SK-N-SH (cell line): ENCODE data around the gene PGP. TPM values are rescaled to one million over a fixed set of nuclear protein-coding genes. Genes with fewer than 3 reads are reported as not detected.
A peak's percentile ranks its signal among the peaks of the same experiment; 100 is the strongest.

Source experiments
- CTCF ChIA-PET: fragments of 300-600, 350-600 bp; formaldehyde crosslinking; extraction: SDS; loops from one replicate; lab custom pipeline; 2021; lab: Yijun Ruan, JAX
- POLR2A ChIA-PET: fragments of 350-600 bp; sonication (Branson Sonifier 250); formaldehyde crosslinking; extraction: SDS; loops from one replicate; lab custom pipeline; 2020; ENCODE audit warnings: antibody characterized with exemption, inconsistent platforms; lab: Yijun Ruan, JAX
- DNase-seq: peaks from one replicate; pipeline ENCODE4 v3.0.0; 2012
- H2AFZ ChIP-seq: fragments of 200-600 bp; sonication (generic); 2 replicates; pipeline ENCODE4 v1.8.1; 2016; ENCODE audit warnings: antibody characterized with exemption, mild to moderate bottlenecking, low read depth
- H3F3A ChIP-seq: fragments of 200-600 bp; sonication (generic); replicated peaks from 2 replicates; pipeline ENCODE3; 2016; ENCODE audit warnings: antibody characterized with exemption, mild to moderate bottlenecking; ENCODE audit not compliant: insufficient read depth
- H3K27ac ChIP-seq, 2 experiments: fragments of 200-500 bp in 1 of 2; fragments of 200-600 bp in 1 of 2; sonication (Bioruptor generic) in 1 of 2; sonication (generic), shearing (Covaris generic) in 1 of 2; 2 replicates each; pipeline versions ENCODE4 v1.5.1 to v1.6.1; 2014 to 2016; ENCODE audit warnings: low read depth in 2 of 2, inconsistent platforms in 1 of 2, low read length in 1 of 2, mild to moderate bottlenecking in 1 of 2, mixed read lengths in 1 of 2
- H3K27me3 ChIP-seq: fragments of 200-600 bp; sonication (generic), shearing (Covaris generic); 2 replicates; pipeline ENCODE4 v1.6.1; 2016; ENCODE audit warnings: mixed run types; ENCODE audit not compliant: insufficient read depth
- H3K36me3 ChIP-seq, 2 experiments: fragments of 200-500 bp in 1 of 2; fragments of 200-600 bp in 1 of 2; sonication (Bioruptor generic) in 1 of 2; sonication (generic) in 1 of 2; replicated peaks in 1 of 2; 2 replicates each; pipeline versions ENCODE3 to v1.5.1; 2014 to 2016; ENCODE audit warnings: low read length in 1 of 2, mild to moderate bottlenecking in 1 of 2; ENCODE audit not compliant: insufficient read depth in 2 of 2, control insufficient read depth in 1 of 2
- H3K4me1 ChIP-seq, 2 experiments: fragments of 200-500 bp in 1 of 2; fragments of 200-600 bp in 1 of 2; sonication (Bioruptor generic) in 1 of 2; sonication (generic), shearing (Covaris generic) in 1 of 2; 2 replicates each; pipeline versions ENCODE4 v1.5.1 to v1.6.1; 2014 to 2016; ENCODE audit warnings: low read depth in 1 of 2, low read length in 1 of 2, mixed run types in 1 of 2; ENCODE audit not compliant: insufficient read depth in 2 of 2, control insufficient read depth in 1 of 2
- H3K4me2 ChIP-seq: fragments of 200-600 bp; sonication (generic), shearing (Covaris generic); 2 replicates; pipeline ENCODE4 v1.6.1; 2017; ENCODE audit warnings: mixed run types
- H3K4me3 ChIP-seq, 2 experiments: fragments of 200-500 bp in 1 of 2; fragments of 200-600 bp in 1 of 2; sonication (Bioruptor generic) in 1 of 2; sonication (generic), shearing (Covaris generic) in 1 of 2; 2 replicates each; pipeline versions ENCODE4 v1.5.1 to v1.8.1; 2014 to 2016; ENCODE audit warnings: low read depth in 2 of 2, inconsistent platforms in 1 of 2, low read length in 1 of 2, mild to moderate bottlenecking in 1 of 2, mixed read lengths in 1 of 2, moderate library complexity in 1 of 2
- H3K79me2 ChIP-seq: fragments of 200-600 bp; sonication (generic); 2 replicates; pipeline ENCODE4 v1.8.1; 2017; ENCODE audit warnings: mild to moderate bottlenecking; ENCODE audit not compliant: insufficient read depth
- H3K9ac ChIP-seq: fragments of 200-600 bp; sonication (generic); 2 replicates; pipeline ENCODE4 v1.6.1; 2017; ENCODE audit warnings: mixed run types
- H3K9me2 ChIP-seq: fragments of 200-600 bp; sonication (generic); 2 replicates; pipeline ENCODE4 v1.6.1; 2017; ENCODE audit warnings: mixed run types
- H3K9me3 ChIP-seq: fragments of 200-600 bp; sonication (generic); 2 replicates; pipeline ENCODE4 v1.6.1; 2017; ENCODE audit warnings: mixed run types, mild to moderate bottlenecking, moderate library complexity
- H4K20me1 ChIP-seq: fragments of 200-600 bp; sonication (generic); 2 replicates; pipeline ENCODE4 v1.6.1; 2017; ENCODE audit warnings: mild to moderate bottlenecking, mixed run types; ENCODE audit not compliant: insufficient read depth
- CHD2 ChIP-seq: fragments of 150-350 bp; IDR thresholded peaks from 2 replicates; pipeline ENCODE4 v1.6.1; 2018; ENCODE audit warnings: low read length; ENCODE audit not compliant: partially characterized antibody
- ELF1 ChIP-seq: IDR thresholded peaks from 2 replicates; pipeline ENCODE4 v1.4.0; 2012
- EP300 ChIP-seq, 2 experiments: IDR thresholded peaks; 2 replicates each; pipeline versions ENCODE4 v1.4.0 to v1.6.1; 2012; ENCODE audit warnings: borderline replicate concordance in 1 of 2, low read depth in 1 of 2, low read length in 1 of 2
- FOXJ3 ChIP-seq: sonication (generic); formaldehyde crosslinking; IDR thresholded peaks from 2 replicates; pipeline ENCODE4 v1.5.1; 2020; ENCODE audit warnings: mild to moderate bottlenecking, missing genetic modification reagents
- IRF3 ChIP-seq: fragments of 150-350 bp; IDR thresholded peaks from 2 replicates; pipeline ENCODE4 v1.6.1; 2016; ENCODE audit warnings: mild to moderate bottlenecking, low read depth, low read length
- JUND ChIP-seq: IDR thresholded peaks from 2 replicates; pipeline ENCODE4 v1.4.0; 2012
- MEF2A ChIP-seq: IDR thresholded peaks from 2 replicates; pipeline ENCODE4 v1.4.0; 2012; ENCODE audit warnings: low read depth, borderline replicate concordance
- NFIC ChIP-seq: IDR thresholded peaks from 2 replicates; pipeline ENCODE4 v1.4.0; 2012; ENCODE audit warnings: borderline replicate concordance
- NRF1 ChIP-seq: IDR thresholded peaks from 2 replicates; pipeline ENCODE4 v1.6.1; 2012; ENCODE audit warnings: low read depth, mild to moderate bottlenecking, low read length
- POLR2AphosphoS5 ChIP-seq: IDR thresholded peaks from 2 replicates; pipeline ENCODE4 v1.6.1; 2012; ENCODE audit warnings: low read depth, low read length
- RAD21 ChIP-seq: IDR thresholded peaks from 2 replicates; pipeline ENCODE4 v1.6.1; 2012; ENCODE audit warnings: mild to moderate bottlenecking, low read length
- REST ChIP-seq: IDR thresholded peaks from 2 replicates; pipeline ENCODE4 v1.6.1; 2012; ENCODE audit warnings: mild to moderate bottlenecking, low read depth, low read length, moderate library complexity
- RFX5 ChIP-seq: IDR thresholded peaks from 2 replicates; pipeline ENCODE4 v1.6.1; 2012; ENCODE audit warnings: mild to moderate bottlenecking, improper control_type of control experiment, low read length
- SIN3A ChIP-seq: IDR thresholded peaks from 2 replicates; pipeline ENCODE4 v1.6.1; 2012; ENCODE audit warnings: low read depth, mild to moderate bottlenecking, low read length, moderate library complexity, borderline replicate concordance
- TCF12 ChIP-seq: IDR thresholded peaks from 2 replicates; pipeline ENCODE4 v1.4.0; 2012
- TEAD4 ChIP-seq: IDR thresholded peaks from 2 replicates; pipeline ENCODE4 v1.4.0; 2012; ENCODE audit warnings: mild to moderate bottlenecking, borderline replicate concordance; ENCODE audit not compliant: insufficient read depth
- YY1 ChIP-seq: IDR thresholded peaks from 2 replicates; pipeline ENCODE4 v1.4.0; 2012; ENCODE audit warnings: low read depth, mild to moderate bottlenecking
- ZBTB33 ChIP-seq: IDR thresholded peaks from 2 replicates; pipeline ENCODE4 v1.4.0; 2012; ENCODE audit warnings: low read depth, borderline replicate concordance
- WGBS: methylation state at CpG from one replicate; pipeline ENCODE4 v1.1.6; 2017; ENCODE audit warnings: low lambda C conversion rate; 5-methylcytosine and 5-hydroxymethylcytosine counted together
- polyA plus RNA-seq, 3 experiments: library from polyadenylated mRNA; depleted of rRNA; stranded (reverse); fragments of >200 nt; gene quantifications; 2 replicates each; pipeline ENCODE4 v1.2.3, GENCODE V29; 2012

The PGP gene
- polyA plus RNA-seq, 1 of the 3 experiments (the other 2 are of a cell fraction), result 10.3 TPM

GRCh38 chr16:2252806-2253148, 38.1 kb upstream of the PGP start:
- WGBS, result 95% methylated on average over 7 of the region's 7 CpGs
- H3K4me2 ChIP-seq, result no peak overlapping the region
- no peaks in the 10 kb centered on the region for H3K27me3 ChIP-seq
- H2AFZ ChIP-seq, result no peak overlapping the region
- CTCF ChIA-PET, result interaction anchor here (1.8 to 3.5 kb wide), 5 partner anchors 9 to 249 kb away, joined by 8 to 33 read pairs (median 9); partner anchors contain the start of genes DNASE1L2 and RNPS1
- H4K20me1 ChIP-seq, result peaks cover 18% of the 10 kb centered on the region; the same call in 1 of the 2 replicates
- H3F3A ChIP-seq, result peaks cover 46% of the 10 kb centered on the region
- H3K9ac ChIP-seq, result no peak overlapping the region
- H3K27ac ChIP-seq, result peak overlapping the region in 1 of 2 experiments; percentile 73; a peak in 1 of 4 replicates
- H3K79me2 ChIP-seq, result peaks cover 55% of the 10 kb centered on the region
- no peaks in the 10 kb centered on the region for H3K9me3 ChIP-seq
- peaks cover 7 to 13% of the 10 kb centered on the region in 2 experiments; a peak in 1 of 4 replicates for H3K4me1 ChIP-seq
- no peaks in the 10 kb centered on the region for H3K9me2 ChIP-seq
- POLR2A ChIA-PET, result interaction anchor here (1.8 kb wide), 1 partner anchor 9 kb away, joined by 8 read pairs; no protein-coding TSS in a partner anchor
- no peak for DNase-seq
- TF ChIP-seq NRF1 (no peak), TCF12 (no peak), JUND (no peak), YY1 (no peak), RAD21 (no peak), FOXJ3 (CRISPR knock-in tag) (no peak), ELF1 (no peak), IRF3 (no peak), TEAD4 (no peak), NFIC (no peak), REST (no peak), MEF2A (no peak), ZBTB33 (no peak), EP300 (IDR thresholded peaks at IDR 0.05; ENCODE audit: borderline replicate concordance in 1 of 2, low read depth in 1 of 2, low read length in 1 of 2) (no peak), CHD2 (no peak), RFX5 (no peak), SIN3A (no peak), POLR2AphosphoS5 (no peak)
- no peak overlapping the region for H3K4me3 ChIP-seq
- peaks cover 32 to 56% of the 10 kb centered on the region in 2 experiments for H3K36me3 ChIP-seq
